Measurements from ENCODE around the gene SUN1.

SUN1 gene

GRCh38 chr7:892648-893593, 60.6 kb downstream of the SUN1 start:
- DNase-seq (ENCODE audit: low read depth): no peak

DNA sequence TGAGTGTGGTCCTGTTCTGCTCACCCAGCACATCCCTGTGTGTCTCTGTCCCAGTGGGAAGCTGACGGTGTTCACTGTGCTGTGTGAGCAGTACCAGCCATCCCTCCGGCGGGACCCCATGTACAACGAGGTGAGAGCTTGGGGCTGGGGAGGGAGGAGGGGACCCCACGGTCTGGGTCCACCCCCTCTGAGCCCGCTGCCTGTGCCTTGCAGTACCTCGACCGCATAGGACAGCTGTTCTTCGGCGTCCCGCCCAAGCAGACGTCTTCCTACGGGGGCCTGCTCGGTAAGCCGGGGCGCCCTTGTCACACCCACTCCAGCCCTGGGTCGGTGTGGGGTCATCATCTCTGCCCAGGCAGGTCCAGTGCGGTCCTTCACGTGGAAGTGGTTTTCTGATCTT, 61.4 kb downstream of the SUN1 start:
- no peak for DNase-seq (ENCODE audit: low read depth)

- DNase-seq (ENCODE audit: low read depth): no peak
These were observed 62.0 kb downstream of the SUN1 start for GRCh38 chr7:894164-894867.

DNA sequence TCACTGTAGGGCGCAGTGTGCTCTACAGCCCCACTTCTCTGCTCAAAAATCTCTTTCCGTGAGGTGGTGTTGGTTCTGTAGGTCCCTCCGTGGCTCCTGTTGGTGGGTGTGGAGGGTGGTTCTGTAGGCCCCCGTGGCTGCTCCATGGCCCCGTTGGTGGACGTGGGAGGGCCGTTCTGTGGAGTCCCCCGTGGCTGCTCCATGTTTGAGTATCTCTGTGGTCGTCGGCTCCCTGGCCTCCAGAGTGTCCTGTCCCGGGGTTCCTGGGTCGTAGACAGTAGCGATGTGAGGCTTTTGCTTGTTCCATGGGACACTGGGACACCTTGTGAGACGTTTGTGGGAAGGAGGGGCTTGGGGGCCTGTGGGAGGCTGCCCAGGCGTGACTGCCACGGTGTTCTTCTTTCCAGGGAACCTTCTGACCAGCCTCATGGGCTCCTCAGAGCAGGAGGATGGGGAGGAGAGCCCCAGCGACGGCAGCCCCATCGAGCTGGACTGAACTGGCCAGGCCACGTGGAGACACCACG, 62.7 kb downstream of the SUN1 start:
- DNase-seq (ENCODE audit: low read depth): no peak

GRCh38 chr7:895451-896052, 63.3 kb downstream of the SUN1 start:
- no peak for DNase-seq (ENCODE audit: low read depth)

DNA sequence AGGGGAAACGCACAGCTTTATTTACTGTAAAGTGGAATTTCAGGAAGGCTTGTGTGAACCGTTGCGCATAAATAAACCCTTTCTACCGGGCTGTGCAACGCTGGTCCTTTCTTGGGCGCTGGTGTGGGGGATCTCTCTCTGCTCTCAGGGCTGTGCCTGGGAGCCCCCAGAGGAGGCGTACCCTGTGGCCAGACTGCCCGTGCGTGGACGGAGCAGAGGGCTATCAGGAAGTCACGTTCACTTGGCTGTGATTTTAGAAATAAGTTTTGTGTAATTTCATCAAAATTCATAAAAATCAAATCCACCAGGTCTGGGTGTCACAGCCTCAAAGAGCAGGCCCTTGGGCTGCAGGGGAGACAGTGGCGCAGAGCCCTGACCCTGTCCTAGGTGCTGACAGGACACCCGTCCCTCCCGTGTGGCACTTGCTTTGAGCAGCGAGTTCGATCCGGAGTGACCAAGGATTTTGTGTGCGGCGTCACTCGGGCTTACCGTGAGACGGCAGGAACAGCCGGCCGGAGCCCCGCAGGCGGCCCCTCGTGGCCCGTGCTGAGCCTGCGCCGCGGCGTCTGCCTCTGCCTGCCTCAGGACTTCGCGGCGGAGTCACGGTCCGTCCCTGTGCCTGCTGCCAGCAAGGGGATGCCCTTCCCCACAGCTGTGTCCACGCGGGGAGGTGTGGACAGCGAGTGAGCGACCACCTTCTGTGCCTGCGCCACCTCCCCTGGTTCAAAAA, 64.2 kb downstream of the SUN1 start:
- DNase-seq (ENCODE audit: low read depth): no peak

GRCh38 chr7:897086-897485, 64.8 kb downstream of the SUN1 start:
- DNase-seq (ENCODE audit: low read depth): no peak

GRCh38 chr7:897771-898376, 65.6 kb downstream of the SUN1 start:
- DNase-seq (ENCODE audit: low read depth): no peak

DNA sequence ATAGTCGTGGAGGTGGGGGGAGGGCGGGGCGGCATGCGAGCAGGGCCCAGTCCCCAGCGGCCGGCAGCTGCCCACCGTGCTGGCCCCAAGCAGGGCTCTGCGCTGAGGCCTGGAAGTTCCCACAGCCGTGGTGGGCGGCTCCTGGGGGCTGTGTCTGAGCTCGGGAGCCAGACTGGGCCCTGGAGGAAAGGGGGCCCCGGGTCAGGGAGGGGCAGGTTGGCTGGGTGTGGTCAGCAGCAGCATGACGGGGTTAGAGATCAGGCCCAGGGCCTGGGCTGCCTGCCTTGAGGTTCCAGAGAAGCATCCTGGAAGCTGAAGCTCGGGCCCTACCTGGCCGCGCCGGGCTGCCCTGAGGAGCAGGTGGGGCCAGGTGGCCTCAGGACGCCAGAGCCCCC, 66.2 kb downstream of the SUN1 start:
- DNase-seq (ENCODE audit: low read depth): no peak

- DNase-seq (ENCODE audit: low read depth): no peak
These were observed 66.8 kb downstream of the SUN1 start for GRCh38 chr7:898855-899681.

- DNase-seq (ENCODE audit: low read depth): no peak
These were observed 67.5 kb downstream of the SUN1 start for GRCh38 chr7:899806-900205.

- DNase-seq (ENCODE audit: low read depth): no peak
These were observed 68.2 kb downstream of the SUN1 start for GRCh38 chr7:900331-901040.

GRCh38 chr7:901041-901387, 68.7 kb downstream of the SUN1 start:
- DNase-seq (ENCODE audit: low read depth): no peak

DNA sequence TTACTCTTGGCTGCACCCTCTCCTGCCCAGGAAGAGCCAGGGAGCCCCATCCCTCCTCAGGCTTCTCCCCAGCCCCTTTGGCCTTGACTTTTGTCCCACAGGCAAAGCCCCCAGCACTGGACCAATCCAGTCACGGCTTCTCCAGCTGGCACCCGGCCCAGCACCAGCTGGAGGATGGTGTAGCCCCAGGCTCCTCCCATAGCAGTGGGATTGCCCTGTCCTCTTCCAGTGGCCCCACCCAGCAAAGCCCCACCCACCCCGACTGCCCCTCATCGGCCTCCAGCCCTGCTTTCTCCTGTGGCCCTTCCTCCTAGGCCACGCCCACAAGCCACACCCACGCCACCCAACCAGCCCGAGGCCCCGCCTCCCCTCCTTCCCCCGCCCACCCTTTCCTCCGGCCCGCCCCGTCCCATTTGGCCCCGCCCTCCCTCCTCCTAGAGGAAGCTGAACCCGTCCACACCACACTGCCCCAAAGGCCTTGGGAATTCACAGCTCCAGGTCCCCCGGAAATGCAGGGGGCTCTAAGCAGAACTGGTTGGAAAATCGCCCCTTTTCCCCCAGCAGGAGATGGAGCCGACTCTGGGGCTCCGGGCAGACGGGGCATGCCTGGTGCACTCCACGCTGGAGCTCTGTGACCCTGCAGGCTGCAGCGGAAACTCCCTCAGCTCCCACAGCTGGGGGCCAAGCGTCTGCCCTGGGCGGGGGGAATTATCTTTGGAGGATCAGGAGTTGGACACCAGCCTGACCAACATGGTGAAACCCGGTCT, 69.3 kb downstream of the SUN1 start:
- DNase-seq (ENCODE audit: low read depth): peak; percentile 92

GRCh38 chr7:902996-903395, 70.7 kb downstream of the SUN1 start:
- no peak for DNase-seq (ENCODE audit: low read depth)

DNA sequence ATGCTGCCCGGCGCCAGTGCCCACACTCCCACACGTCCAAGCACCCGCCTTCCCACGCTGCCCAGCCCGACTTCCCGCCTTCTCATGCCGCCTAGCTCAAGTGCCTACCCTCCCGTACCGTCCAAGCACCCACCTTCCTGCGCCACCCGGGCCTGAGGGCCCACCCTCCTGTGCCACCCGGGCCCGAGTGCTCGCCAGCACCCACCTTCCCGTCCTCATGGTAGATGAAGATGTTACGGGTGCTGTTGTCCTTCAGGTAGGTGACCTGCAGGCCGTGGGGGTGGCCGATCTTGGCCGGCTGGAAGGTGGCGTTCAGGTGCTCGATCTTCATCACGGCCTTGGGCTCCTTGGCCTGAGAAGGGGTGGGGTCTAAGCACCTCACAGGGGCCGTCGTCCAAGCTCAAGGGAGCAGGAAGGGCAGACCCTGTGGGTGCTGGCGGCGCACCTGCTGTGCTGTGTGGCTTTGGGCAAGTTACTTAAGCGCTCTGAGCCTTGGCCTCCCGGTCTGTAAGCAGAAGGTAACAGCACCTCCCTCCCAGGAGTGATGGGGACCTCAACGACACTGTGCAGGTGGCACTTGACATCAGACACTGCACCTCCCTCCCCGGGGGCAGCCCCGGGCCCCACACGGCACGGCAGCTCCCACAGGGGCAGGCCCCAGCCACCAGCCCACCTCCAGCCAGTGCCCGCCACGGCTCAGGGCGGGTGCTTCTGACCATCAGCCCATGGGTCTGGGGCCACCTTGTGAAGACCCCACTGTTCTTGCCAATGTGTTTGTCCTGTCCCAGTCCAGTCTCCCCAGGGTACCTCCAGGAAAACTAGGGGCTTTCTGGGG, 71.9 kb downstream of the SUN1 start:
- no peak for DNase-seq (ENCODE audit: low read depth)

GRCh38 chr7:904847-905246, 72.6 kb downstream of the SUN1 start:
- DNase-seq (ENCODE audit: low read depth): peak; percentile 85

DNA sequence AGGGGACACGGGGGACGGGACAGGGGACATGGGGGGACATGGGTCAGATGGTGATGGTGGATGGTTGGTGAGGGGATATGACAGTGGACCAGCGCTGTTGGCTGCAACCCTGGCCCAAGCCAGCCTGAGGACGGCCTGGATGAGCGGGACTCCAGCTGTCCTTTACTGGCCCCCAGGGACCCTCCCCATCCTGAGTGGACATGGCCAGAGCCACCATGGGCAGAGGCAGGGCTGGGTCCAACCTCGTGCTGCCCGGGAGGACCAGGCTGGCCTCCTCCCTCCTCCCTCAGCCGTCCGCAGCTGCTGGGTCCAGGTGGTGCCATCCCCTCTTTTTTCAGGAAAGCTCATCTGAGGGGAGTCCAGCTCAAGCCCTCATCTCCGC, 74.5 kb downstream of the SUN1 start:
- peak; percentile 17 for DNase-seq (ENCODE audit: low read depth)
